Activated CD4-positive, alpha-beta T cell treated with anti-CD3 and anti-CD28 coated beads for 36 hours (primary cell): ENCODE data around the gene NRDC. TPM values are rescaled to one million over a fixed set of nuclear protein-coding genes. Genes with fewer than 3 reads are reported as not detected.

Experiments
- ATAC-seq: fragments of 200-7000 bp; cut with Tn5 transposase; one replicate; pipeline ENCODE4 v1.10.0; 2021; ENCODE audit warnings: mild to moderate bottlenecking, moderate library complexity
- CTCF ChIA-PET: fragments of 350-600 bp; sonication (Branson Sonifier 250); formaldehyde crosslinking; loops from one replicate; lab custom pipeline; 2021; ENCODE audit warnings: antibody characterized with exemption; lab: Charles Lee
- POLR2A ChIA-PET: fragments of 350-600 bp; sonication (Branson Sonifier 250); formaldehyde crosslinking; loops from one replicate; lab custom pipeline; 2021; ENCODE audit warnings: antibody characterized with exemption, inconsistent platforms; lab: Charles Lee
- DNase-seq: peaks from one replicate; pipeline ENCODE4 v3.0.0-alpha.2; 2020
- H3K27ac Mint-ChIP-seq: one replicate; pipeline ENCODE4 v1.8.0; 2021; ENCODE audit warnings: mixed read lengths
- H3K27me3 Mint-ChIP-seq: one replicate; pipeline ENCODE4 v1.8.0; 2021; ENCODE audit warnings: mixed read lengths
- H3K36me3 Mint-ChIP-seq: one replicate; pipeline ENCODE4 v1.8.0; 2021; ENCODE audit warnings: low read depth, mixed read lengths
- H3K4me1 Mint-ChIP-seq: one replicate; pipeline ENCODE4 v1.8.0; 2021; ENCODE audit warnings: mixed read lengths
- H3K4me3 Mint-ChIP-seq: one replicate; pipeline ENCODE4 v1.8.0; 2021; ENCODE audit warnings: mild to moderate bottlenecking, moderate library complexity, mixed read lengths
- H3K9me3 Mint-ChIP-seq: one replicate; pipeline ENCODE4 v1.8.0; 2021; ENCODE audit warnings: low read depth, mixed read lengths
- intact Hi-C, 2 experiments: fragments of 100-400 bp; cut with DNase I in 1 of 2; cut with micrococcal nuclease in 1 of 2; formaldehyde crosslinking; loops; one replicate each; pipeline versions ENCODE4 v1.14.2 to v1.15.1; 2022 to 2024; cut with DNase I, micrococcal nuclease
- microRNA-seq: library from miRNA; unstranded; fragments of <30 nt; microRNA quantifications from one replicate; pipeline ENCODE4 v1.2.0, GENCODE V29; 2021; ENCODE audit warnings: borderline replicate concordance
- total RNA-seq, 2 experiments: library from RNA; stranded (reverse); gene quantifications; one replicate each; pipeline ENCODE4 v1.2.3, GENCODE V29; 2021

The NRDC gene
- total RNA-seq, 2 experiments from 2014 or later: 149 to 186 TPM

DNA sequence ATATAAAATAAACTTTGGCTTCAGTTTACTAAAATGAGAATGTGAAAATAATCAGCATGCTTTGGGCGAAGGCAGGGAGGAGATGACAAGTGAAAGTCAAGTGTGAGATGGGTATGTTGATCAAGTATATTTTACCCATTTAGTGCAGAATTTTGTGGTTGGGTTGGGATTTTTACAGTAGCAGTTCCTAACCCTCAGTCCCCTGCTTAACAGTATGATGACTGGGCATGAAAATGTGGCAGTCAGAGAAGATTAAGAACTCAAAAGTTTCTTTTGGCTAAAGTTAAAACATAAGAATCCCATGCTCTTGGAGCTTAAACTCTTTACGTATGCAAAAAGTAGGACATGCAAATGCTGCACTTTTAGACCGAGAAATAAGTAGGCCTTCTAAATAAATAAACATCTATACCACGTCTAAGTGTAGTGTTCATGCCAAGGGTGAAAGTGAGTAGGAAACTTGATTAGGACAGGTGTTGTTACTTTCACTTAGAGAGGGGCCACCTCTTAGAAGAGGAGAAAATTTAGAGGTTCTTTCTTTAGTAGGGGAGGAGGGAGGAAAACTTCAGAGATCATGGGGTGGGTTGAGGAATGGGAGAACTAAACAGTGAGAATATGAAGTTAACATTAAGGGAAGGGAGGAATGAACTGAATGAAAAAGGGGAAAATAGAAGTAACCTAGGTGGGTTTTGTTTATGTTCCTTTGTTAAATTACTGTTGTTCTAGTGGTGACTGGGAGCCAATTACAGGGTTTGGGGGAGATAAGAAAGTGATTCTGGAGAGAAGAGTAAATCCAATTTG, 133.8 kb downstream of the NRDC start:
- POLR2A ChIA-PET: no interaction called here
- Mint-ChIP-seq H3K27me3 (no peaks in the 10 kb centered on the region), H3K36me3 (peaks cover 9% of the 10 kb centered on the region), H3K4me1 (peaks cover 26% of the 10 kb centered on the region), H3K9me3 (no peaks in the 10 kb centered on the region), H3K4me3 (no peak overlapping the region), H3K27ac (no peak overlapping the region)
- intact Hi-C loops: no loop called here
- CTCF ChIA-PET: interaction anchor here (0.9 kb wide), 1 partner anchor 24 kb away, joined by 3 read pairs; no protein-coding TSS in a partner anchor
- ATAC-seq (peak; percentile 44), DNase-seq (no peak)

- H3K27me3 Mint-ChIP-seq: no peaks in the 10 kb centered on the region
- H3K27ac Mint-ChIP-seq: no peak overlapping the region
- POLR2A ChIA-PET: interaction anchor here (0.6 kb wide), 1 partner anchor 28 kb away, joined by 4 read pairs; no protein-coding TSS in a partner anchor
Observed at GRCh38 chr1:51741121-51741681, 137.3 kb downstream of the NRDC start.

DNA sequence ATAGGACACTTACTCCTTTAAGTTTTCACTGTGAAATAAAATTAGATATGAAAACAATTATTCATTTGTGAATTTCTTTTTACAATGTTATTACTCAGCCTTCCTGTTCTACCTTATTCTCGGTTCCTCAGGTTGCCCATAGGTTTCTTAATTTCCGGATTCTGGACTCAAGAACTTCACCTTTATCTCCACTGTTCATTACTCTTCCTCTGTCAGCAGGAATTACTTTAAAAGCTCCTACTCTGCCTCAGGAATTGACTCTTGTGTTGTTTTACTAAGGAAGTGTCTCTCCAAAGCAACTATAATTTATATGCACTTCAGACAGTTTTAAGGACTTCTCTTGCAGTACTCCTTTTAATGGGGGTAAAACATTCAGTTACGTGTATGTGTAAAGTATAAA, 137.9 kb downstream of the NRDC start:
- no peak overlapping the region for H3K4me3 Mint-ChIP-seq
- no peak overlapping the region for H3K27ac Mint-ChIP-seq
- no peaks in the 10 kb centered on the region for H3K27me3 Mint-ChIP-seq
- ATAC-seq (peak; percentile 30), DNase-seq (no peak)
- CTCF ChIA-PET: interaction anchor here (0.6 to 1.6 kb wide), 3 partner anchors 12 to 1101 kb away, joined by 3 to 5 read pairs (median 3); no protein-coding TSS in a partner anchor
- H3K36me3 Mint-ChIP-seq: peaks cover 3% of the 10 kb centered on the region
- intact Hi-C loops: no loop called here
- peaks cover 49% of the 10 kb centered on the region for H3K4me1 Mint-ChIP-seq
- H3K9me3 Mint-ChIP-seq: no peaks in the 10 kb centered on the region
- POLR2A ChIA-PET: interaction anchor here (0.6 kb wide), 1 partner anchor 28 kb away, joined by 4 read pairs; no protein-coding TSS in a partner anchor

More at GRCh38 chr1:51741121-51741681, 137.3 kb downstream of the NRDC start:
- Mint-ChIP-seq H3K4me3 (no peak overlapping the region), H3K4me1 (peaks cover 44% of the 10 kb centered on the region), H3K9me3 (no peaks in the 10 kb centered on the region), H3K36me3 (peaks cover 3% of the 10 kb centered on the region)
- CTCF ChIA-PET: interaction anchor here (0.6 to 1.6 kb wide), 4 partner anchors 13 to 1100 kb away, joined by 3 to 5 read pairs (median 4); no protein-coding TSS in a partner anchor
- no peak for DNase-seq
- intact Hi-C loops: no loop called here
- no peak for ATAC-seq

Small RNAs within 50 kb of the gene (microRNA-seq; reads per million reads assigned to microRNA genes)
- not detected for gene MIR761

Other genes starting within 250 kb of the NRDC start
- gene RAB3B, start 112.0 kb upstream of the NRDC start, total RNA-seq: under 1 TPM; 0.07 to 0.11 TPM
- 10 to 100 TPM in 1 of 2 experiments, 1 to 10 TPM in 1; 7.6 to 12.3 TPM for gene KTI12, start 155.1 kb upstream of the NRDC start, total RNA-seq
- 10 to 100 TPM; 21.9 to 31.5 TPM for gene TXNDC12, start 176.5 kb upstream of the NRDC start, total RNA-seq
- gene BTF3L4, start 177.6 kb upstream of the NRDC start, total RNA-seq: 10 to 100 TPM; 33.8 to 37.8 TPM